Bone marrow (tissue), 2 donors: ENCODE data around the gene GREB1.

ENCODE experiments used
- DNase-seq, 2 donors: peaks; one replicate each; lab custom pipeline; 2025; lab: John Stamatoyannopoulos, UW

The GREB1 gene

GRCh38 chr2:11665510-11666362, 131.9 kb downstream of the GREB1 start:
- no peak for DNase-seq

- no peak for DNase-seq
Observed at GRCh38 chr2:11667194-11667593, 133.3 kb downstream of the GREB1 start.

DNA sequence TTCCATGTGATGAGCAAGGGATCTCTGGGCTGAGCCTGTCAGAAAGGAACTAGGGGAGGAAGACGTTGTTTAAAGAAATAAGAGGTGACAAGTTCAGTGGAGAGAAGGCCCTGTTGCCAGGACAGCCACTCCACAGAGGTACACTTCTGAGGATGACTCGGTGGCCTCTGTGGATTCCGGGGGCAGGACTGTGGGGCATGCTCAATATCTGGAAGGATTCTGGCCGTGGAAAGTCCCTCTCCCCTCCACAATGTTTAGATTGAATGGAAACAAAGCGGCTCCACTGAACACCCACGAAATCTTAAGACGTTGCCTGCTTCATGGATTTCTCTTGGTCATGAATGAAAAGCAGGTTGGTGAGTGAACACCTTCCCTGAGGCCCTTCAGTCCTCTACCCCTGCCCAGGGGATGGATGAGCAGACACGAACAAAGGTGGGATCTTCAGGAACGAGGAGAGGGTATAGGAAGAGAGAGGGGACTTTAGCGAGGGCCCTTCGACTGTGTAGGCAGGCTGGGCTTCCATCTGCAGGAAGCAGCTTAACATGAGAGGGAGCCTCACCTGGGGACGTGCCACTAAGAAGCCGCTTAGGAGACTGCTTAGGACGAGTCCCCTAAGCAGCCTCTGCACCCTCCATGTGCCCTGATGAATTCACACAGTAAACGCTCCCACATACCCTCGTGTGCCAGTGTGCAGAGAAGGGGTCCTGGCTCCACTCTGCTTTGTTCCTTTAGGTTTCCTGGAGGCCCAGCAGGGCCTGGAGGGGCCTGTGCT, 134.2 kb downstream of the GREB1 start:
- DNase-seq, result no peak

DNA sequence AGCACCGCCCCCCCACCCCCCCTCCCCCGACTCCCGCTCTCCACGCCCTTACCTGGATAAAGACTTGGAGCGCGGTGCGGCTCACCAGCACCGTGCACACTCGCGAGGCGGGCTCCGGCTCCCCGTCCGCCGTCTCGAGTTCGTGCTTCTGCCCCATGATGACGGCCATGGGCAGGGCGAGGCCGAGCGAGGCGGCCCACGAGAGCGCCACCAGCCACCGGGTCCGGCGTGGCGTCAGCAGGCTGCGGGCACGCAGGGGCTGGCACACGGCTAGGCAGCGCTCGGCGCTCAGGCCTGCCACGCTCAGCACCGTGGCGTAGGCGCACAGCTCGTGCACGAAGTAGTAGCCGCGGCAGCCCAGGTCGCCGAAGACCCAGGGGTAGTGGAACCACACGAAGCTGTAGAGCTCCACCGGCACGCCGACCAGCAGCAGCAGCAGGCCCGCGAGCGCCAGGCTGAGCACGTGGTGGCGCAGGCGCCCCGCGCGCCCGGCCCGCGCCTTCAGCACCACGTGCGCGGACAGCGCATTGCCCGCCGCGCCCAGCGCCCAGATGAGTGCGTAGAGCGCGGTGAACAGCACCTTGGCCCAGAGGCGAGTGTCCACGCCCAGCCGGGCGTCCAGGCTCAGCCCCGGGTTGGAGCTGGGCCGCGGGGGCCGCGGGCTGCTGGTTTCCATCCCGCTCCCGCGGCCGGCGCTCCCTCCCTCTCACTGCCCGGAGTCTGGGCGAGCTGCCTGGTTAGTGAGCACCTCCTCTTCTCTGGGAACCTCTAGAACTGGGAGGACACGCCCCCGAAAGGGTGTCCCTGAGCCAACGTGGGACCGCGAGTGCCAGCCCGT, 135.8 kb downstream of the GREB1 start, which contains the start of gene NTSR2:
Gene NTSR2 (minus strand): TSS at position 742 of the 838 bp plus-strand sequence. CDS start 66 bp downstream, at position 676.
- DNase-seq, result no peak

DNA sequence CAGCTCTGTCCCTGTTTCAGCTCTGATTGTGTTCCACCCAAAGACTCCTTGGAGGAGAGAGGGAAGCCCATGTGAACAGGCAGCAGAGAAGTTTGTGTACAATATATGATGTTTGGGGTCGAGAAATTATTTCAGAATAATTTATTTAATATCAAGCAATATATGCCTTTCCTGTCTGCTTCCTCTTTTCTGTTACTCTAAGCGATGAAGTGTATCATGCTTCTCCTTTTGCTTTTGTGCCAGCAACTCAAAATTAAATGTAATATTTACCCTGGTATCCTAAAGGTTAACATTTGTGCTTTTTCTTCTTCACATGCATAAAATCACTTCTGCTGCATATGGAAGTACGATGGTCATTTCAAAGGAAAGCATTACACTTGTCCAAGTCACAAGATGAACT, 138.6 kb downstream of the GREB1 start:
- no peak for DNase-seq

DNA sequence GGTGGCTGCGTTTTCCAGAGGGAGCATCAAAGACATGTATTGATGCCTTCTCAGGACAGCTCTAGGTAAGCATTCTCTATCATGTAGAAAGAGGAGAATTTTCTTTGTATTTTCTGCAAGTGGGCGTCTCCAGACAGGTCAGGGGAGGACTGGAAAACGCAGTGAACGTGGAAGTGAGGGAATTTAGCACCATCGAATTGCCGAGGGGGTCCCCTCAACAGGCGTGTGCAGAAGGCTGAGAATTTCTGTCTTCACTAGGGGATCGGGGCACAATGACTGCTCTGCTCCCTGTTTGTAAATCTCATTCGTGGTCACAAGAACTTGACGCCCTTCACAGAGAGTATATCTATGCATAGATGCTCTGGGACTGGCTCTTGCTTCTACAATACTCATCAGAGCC, 141.1 kb downstream of the GREB1 start:
- no peak for DNase-seq

DNA sequence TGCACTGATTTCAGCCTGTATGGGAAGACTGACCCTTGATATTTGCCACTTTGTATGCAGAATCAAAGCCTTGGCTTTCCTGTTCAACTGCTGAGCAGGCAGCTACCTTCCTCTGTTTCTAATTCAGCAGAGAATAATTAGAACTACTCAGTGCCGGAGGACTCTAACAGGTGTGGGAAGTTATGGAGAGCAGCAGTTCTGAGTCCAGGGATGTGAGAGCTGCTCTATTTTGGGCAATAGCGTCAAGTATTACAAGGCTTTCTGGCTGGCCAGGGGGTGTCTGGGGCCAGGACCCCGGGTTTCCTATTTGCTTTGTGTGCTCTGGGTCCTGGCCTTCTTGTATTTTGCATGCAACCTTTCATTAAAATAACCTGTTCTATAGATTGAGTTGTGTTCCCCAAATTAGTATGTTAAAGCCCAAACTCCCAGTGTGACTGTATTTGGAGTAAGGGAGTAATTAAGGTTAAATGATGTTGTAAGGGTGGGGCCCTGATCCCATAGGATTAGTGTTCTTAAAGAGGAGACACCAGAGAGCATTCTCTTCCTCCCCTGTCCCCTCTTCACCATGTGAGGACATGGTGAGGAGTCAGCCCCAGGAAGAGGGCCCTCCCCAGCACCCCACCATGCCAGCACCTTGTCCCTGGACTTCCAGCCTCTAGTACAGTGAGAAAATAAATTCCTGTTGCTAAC, 141.7 kb downstream of the GREB1 start:
- no peak for DNase-seq

GRCh38 chr2:11676640-11677039, 142.8 kb downstream of the GREB1 start:
- no peak for DNase-seq

DNA sequence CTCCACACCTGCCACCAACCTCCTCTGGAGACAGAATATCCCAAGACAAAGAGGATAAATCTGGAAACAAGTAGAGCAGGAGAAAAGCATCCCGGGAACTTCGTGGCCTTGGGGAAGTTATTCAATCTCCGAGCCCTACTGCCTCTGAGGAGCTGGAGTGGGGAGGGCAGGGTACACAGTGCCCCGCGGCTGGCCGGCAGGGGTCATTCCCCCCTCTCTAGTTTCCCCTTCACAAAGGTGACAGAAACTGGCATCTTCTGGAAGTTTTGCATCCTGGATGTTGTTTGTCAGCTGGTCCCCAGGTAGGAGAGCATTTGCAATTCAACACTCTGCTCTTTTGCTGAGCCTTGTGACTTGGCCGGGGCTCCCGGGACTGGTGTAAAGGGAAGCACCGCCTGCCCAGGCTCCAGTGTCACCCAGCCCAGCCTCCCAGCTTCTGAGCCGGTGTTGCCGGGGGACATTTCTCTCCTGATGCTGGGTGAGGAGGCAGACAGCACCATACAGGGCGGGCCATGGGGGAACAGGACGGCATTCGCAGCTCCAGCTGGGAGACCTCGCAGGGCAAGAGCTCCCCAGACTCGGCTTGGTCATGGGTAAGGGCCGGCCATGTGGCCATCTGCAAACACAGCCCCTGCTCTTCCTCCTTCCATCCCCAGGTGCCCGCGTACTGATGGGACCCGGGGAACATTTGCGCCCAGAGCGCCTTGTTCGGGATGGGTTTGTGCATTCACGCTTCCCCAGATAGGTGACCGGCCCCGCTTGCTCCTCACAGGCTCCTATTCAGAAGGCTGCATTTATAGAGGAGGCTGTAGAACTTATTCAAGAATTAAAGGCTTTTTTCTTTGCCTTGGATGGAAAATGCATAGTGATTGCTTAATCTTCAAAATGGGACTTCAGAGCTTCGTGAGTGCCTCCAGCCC, 143.6 kb downstream of the GREB1 start:
- no peak for DNase-seq

GRCh38 chr2:11678306-11678960, 144.6 kb downstream of the GREB1 start:
- DNase-seq, result no peak

GRCh38 chr2:11679016-11679415, 145.2 kb downstream of the GREB1 start:
- no peak for DNase-seq

DNA sequence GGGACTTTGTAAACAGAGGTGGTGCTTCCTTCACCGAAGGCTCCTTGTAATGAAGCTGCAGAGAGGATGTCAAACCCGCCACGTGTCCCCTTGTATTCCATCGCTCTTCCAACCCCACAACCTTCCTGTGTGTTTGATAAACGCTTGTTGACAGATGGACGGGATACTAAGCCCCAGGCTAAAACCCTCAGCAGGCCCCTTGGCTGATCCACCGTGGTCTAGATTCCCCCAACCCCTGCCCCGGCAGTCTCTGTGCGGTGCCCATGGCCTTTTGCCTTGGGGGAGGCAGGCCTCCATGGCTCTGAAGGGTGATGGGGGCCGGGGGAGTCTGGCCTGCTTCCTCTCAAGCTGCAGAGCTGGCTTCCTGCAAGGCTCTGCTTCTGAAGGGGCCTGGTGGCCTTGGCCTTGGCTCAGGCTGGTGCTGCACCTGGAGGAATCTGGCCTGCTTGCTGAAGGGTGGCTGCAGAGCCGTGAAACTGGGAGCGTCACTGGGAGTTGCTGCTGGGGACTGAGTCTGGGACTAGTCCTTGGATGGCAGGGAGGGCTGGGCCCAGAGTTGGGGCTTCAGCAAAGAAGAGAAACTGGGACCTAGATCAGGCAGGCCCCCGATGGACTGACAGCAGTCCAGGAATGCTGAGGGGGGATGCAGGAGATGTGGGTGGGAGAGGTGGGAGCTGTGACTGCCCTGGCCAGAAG, 145.8 kb downstream of the GREB1 start:
- no peak for DNase-seq

GRCh38 chr2:11680182-11680900, 146.5 kb downstream of the GREB1 start:
- no peak for DNase-seq

- DNase-seq, result no peak
Observed at GRCh38 chr2:11680901-11681721, 147.3 kb downstream of the GREB1 start.

GRCh38 chr2:11681722-11682589, 148.1 kb downstream of the GREB1 start:
- DNase-seq, result no peak

DNA sequence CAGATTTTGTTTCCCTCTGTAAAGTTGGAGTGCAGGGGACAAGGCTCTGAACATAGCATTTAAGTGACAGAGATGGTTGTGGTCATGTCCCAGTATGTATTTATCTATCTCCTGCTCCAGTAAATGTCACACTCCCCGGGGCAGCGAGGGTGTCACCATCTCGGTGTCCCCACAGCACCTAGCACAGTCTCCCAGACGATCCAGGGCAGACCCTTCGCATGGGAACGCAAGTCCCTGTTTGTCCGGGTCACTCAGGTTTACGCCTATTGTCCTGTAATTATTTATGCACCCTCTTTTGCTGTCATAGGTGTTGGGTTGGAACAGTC, 148.7 kb downstream of the GREB1 start:
- DNase-seq, result no peak

DNA sequence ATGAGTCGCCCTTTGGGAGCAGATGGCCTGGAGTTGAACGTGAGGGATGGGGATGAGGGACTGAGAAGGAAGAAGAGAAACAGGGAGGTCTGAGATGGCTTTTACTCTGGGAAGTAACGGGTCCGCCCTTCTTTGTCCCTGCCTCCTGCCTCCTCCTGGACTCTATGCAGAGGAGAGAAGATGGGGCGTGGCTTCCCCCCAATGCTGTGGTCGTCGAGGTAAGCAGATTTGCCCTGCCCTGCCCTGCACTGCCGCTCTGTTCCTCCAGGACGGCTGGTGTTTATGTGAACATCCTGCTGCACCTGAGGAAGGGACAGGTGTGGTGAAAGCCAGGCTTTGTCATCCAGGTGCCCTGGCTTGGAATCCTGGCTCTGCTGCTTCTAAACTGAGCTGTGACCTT, 149.6 kb downstream of the GREB1 start:
- no peak for DNase-seq
